HepG2 (cell line): ENCODE results near the gene SLC7A10. TPM values are rescaled to one million over a fixed set of nuclear protein-coding genes. Genes with fewer than 3 reads are reported as not detected.

Source experiments
- PATZ1 ChIP-seq: sonication (generic); formaldehyde crosslinking; IDR thresholded peaks from 2 replicates; pipeline ENCODE4 v1.4.0; 2020; ENCODE audit warnings: missing genetic modification reagents
- STAT5B ChIP-seq: sonication (generic); formaldehyde crosslinking; IDR thresholded peaks from 2 replicates; pipeline ENCODE4 v1.4.0; 2020; ENCODE audit warnings: missing genetic modification reagents
- TGIF2 ChIP-seq: IDR thresholded peaks from 2 replicates; pipeline ENCODE4 v1.6.1; 2016; ENCODE audit warnings: control low read depth, missing compliant biosample characterization
- ZBTB40 ChIP-seq, 2 experiments: fragments of 450-650 bp in 1 of 2; sonication (generic) in 1 of 2; formaldehyde crosslinking in 1 of 2; IDR thresholded peaks; 2 replicates each; pipeline versions ENCODE4 v1.6.1 to v1.8.0; 2016 to 2022; ENCODE audit warnings: antibody characterized with exemption in 1 of 2, mild to moderate bottlenecking in 1 of 2, missing genetic modification reagents in 1 of 2
- ZBTB7A ChIP-seq: sonication (generic); formaldehyde crosslinking; IDR thresholded peaks from 2 replicates; pipeline ENCODE4 v1.8.0; 2022; ENCODE audit warnings: mild to moderate bottlenecking, missing genetic modification reagents
- ZFAT ChIP-seq: sonication (generic); formaldehyde crosslinking; conservative IDR thresholded peaks from 2 replicates; pipeline ENCODE4 v1.8.1; 2023; ENCODE audit warnings: missing genetic modification reagents, inconsistent platforms
- ZNF318 ChIP-seq: sonication (generic); formaldehyde crosslinking; IDR thresholded peaks from 2 replicates; pipeline ENCODE4 v1.4.0; 2020; ENCODE audit warnings: mild to moderate bottlenecking, missing genetic modification reagents
- polyA plus RNA-seq, 8 experiments: library from polyadenylated mRNA; depleted of rRNA in 3 of 8; stranded (reverse) in 7 of 8; unstranded in 1 of 8; fragments of >200 nt; fragmentation: Illumina TruSeq in 4 of 8; extraction: Trizol in 4 of 8; gene quantifications; 2 replicates each; pipeline versions ENCODE4 v1.2.1 to v1.2.3, GENCODE V29; 2011 to 2016; ENCODE audit warnings: low read depth in 4 of 8, missing spikeins in 1 of 8, mixed read lengths in 1 of 8; ENCODE audit not compliant: insufficient read depth in 1 of 8
- total RNA-seq, 5 experiments: library from RNA; depleted of rRNA; stranded (reverse); fragments of >200 nt; fragmentation: Illumina TruSeq; extraction: Trizol; gene quantifications; 2 replicates each; pipeline ENCODE4 v1.2.3, GENCODE V29; 2016; ENCODE audit warnings: low read depth in 1 of 5

SLC7A10 gene
- total and polyA plus RNA-seq, 2 of the 13 experiments (the other 11 are each of a cell fraction or from before 2014, with no cell fraction given) = 1.1 to 2.2 TPM

GRCh38 chr19:33247441-33247819 is 21.8 kb upstream of the SLC7A10 start (continued):
- TF ChIP-seq ZNF318 (CRISPR knock-in tag) (no peak), STAT5B (CRISPR knock-in tag) (no peak), TGIF2 (CRISPR knock-in tag) (0 out of 2 replicates have a peak, but pooled peaks have one; percentile 19), ZBTB7A (CRISPR knock-in tag) (peak; percentile 62; the same call in 1 of the 2 replicates), ZBTB40 (IDR thresholded peaks at IDR 0.05) (no peak), ZBTB40 (CRISPR knock-in tag; IDR thresholded peaks at IDR 0.05) (no peak), PATZ1 (peak; percentile 10; the same call in 1 of the 2 replicates), ZFAT (CRISPR knock-in tag) (no peak)
